GM06990 (cell line): ENCODE measurements around the gene ZNF160.

Source experiments
- DNase-seq: peaks from one replicate; pipeline ENCODE4 v3.0.0-alpha.2; 2011; ENCODE audit not compliant: insufficient read length; ENCODE audit errors: extremely low read depth
- H3K27me3 ChIP-seq: replicated peaks from 2 replicates; pipeline ENCODE4 v1.6.0; 2011; ENCODE audit warnings: low read length; ENCODE audit not compliant: control insufficient read depth, insufficient read depth
- H3K36me3 ChIP-seq: 2 replicates; pipeline ENCODE4 v1.5.1; 2011; ENCODE audit warnings: low read length; ENCODE audit not compliant: control insufficient read depth, insufficient read depth
- H3K4me3 ChIP-seq: replicated peaks from 2 replicates; pipeline ENCODE4 v1.5.1; 2011; ENCODE audit warnings: low read depth, mild to moderate bottlenecking, control low read depth, low read length
- CTCF ChIP-seq: IDR thresholded peaks from 2 replicates; pipeline ENCODE4 v1.5.1; 2011; ENCODE audit warnings: low read length, control low read depth, mild to moderate bottlenecking, inconsistent platforms; ENCODE audit not compliant: insufficient read depth, poor library complexity, severe bottlenecking

Gene ZNF160

GRCh38 chr19:53068199-53068598 lies 35.0 kb downstream of the ZNF160 start:
- Histone ChIP-seq H3K36me3 (peaks cover 9% of the 10 kb centered on the region), H3K27me3 (no peaks in the 10 kb centered on the region), H3K4me3 (no peak overlapping the region)
- no peak for TF ChIP-seq CTCF
- DNase-seq, result no peak

GRCh38 chr19:53057904-53058580 lies 45.2 kb downstream of the ZNF160 start:
- Histone ChIP-seq H3K27me3 (no peaks in the 10 kb centered on the region), H3K36me3 (no peaks in the 10 kb centered on the region), H3K4me3 (no peak overlapping the region)
- DNase-seq, result no peak
- TF ChIP-seq CTCF, result no peak

- no peak for DNase-seq
- Histone ChIP-seq H3K4me3 (no peak overlapping the region), H3K27me3 (no peaks in the 10 kb centered on the region), H3K36me3 (no peaks in the 10 kb centered on the region)
- TF ChIP-seq CTCF, result no peak
These were observed 48.1 kb downstream of the ZNF160 start for GRCh38 chr19:53055117-53055516.

GRCh38 chr19:53047379-53047778 lies 55.8 kb downstream of the ZNF160 start:
- DNase-seq, result no peak
- no peak overlapping the region for H3K4me3 ChIP-seq
- TF ChIP-seq CTCF, result no peak
- no peaks in the 10 kb centered on the region for H3K27me3 ChIP-seq
- no peaks in the 10 kb centered on the region for H3K36me3 ChIP-seq

GRCh38 chr19:53045536-53045935 lies 57.7 kb downstream of the ZNF160 start:
- no peak for TF ChIP-seq CTCF
- no peak overlapping the region for H3K4me3 ChIP-seq
- H3K27me3 ChIP-seq, result no peaks in the 10 kb centered on the region
- H3K36me3 ChIP-seq, result no peaks in the 10 kb centered on the region
- DNase-seq, result no peak

- DNase-seq, result no peak
- no peak overlapping the region for H3K4me3 ChIP-seq
- TF ChIP-seq CTCF, result no peak
- H3K36me3 ChIP-seq, result no peaks in the 10 kb centered on the region
- H3K27me3 ChIP-seq, result no peaks in the 10 kb centered on the region
These were observed 61.9 kb downstream of the ZNF160 start for GRCh38 chr19:53041366-53041765.
